ENCODE measurements around the gene DPP7. TPM values are rescaled to one million over a fixed set of nuclear protein-coding genes. Genes with fewer than 3 reads are reported as not detected.

DPP7 gene
- total and polyA plus RNA-seq, 2 of the 8 experiments (the other 6 are each of a cell fraction or from before 2014, with no cell fraction given): 21.2 to 26.8 TPM

DNA sequence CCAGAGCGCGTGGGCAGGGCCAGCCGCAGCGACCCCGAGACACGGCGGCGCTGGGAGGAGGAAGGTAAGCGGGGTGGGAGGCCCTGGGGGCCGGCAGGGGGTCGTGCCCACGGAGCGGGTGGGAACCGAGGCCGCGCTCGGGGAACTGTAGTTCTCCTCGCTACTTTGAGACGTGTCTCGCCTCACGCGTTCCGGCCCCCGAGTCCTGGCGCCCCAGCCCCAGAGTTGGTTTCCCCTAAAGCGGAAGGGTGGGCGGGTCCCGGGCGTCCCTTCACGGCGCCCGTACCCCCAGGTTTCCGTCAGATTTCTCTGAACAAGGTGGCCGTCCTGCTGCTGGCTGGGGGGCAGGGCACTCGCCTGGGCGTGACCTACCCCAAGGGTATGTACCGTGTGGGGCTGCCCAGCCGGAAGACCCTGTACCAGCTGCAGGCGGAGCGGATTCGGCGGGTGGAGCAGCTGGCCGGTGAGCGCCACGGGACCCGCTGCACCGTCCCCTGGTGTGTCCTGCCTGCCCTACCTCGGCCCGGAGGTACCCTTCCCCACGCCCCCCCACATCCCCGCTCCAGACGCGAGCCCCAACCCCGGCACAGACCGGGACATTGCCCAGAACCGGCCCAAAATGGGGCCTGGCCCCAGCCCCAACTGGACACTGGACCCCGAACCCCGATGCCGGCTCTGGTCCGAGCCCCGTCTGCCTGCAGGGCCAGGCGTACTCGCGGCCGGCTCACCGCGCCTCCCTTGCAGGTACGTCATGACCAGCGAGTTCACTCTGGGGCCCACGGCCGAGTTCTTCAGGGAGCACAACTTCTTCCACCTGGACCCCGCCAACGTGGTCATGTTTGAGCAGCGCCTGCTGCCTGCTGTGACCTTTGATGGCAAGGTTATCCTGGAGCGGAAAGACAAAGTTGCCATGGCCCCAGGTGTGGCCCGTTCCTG is 36.5 kb downstream of the DPP7 start:
- no peaks in the 10 kb centered on the region for H3K79me2 ChIP-seq (ENCODE audit: control insufficient read depth in 1 of 2, insufficient read depth in 2 of 2, low read length in 2 of 2)
- no peaks in the 10 kb centered on the region; a peak in 1 of 8 replicates for H3K36me3 ChIP-seq (ENCODE audit: control insufficient read depth in 2 of 4, insufficient read depth in 4 of 4, low read length in 3 of 4)
- POLR2A ChIA-PET (ENCODE audit: partially characterized antibody): interaction anchor here (1.1 to 1.4 kb wide), 2 partner anchors 9 kb away, joined by 4 to 7 read pairs; partner anchors contain the start of gene MAN1B1
- peak overlapping the region; percentile 33 to 57 (median 42) for H3K4me3 ChIP-seq (ENCODE audit: extremely low read depth in 1 of 4, insufficient read depth in 2 of 4, low read depth in 3 of 4, low read length in 4 of 4)
- FAIRE-seq (no peak), DNase-seq (ENCODE audit: low read depth in 1 of 2, low spot score in 2 of 2) (no peak)
- no peak overlapping the region for H3K23ac ChIP-seq (ENCODE audit: insufficient read length)
- no peak overlapping the region for H2BK5ac ChIP-seq (ENCODE audit: low read depth, low read length)
- no peak overlapping the region; the same call in 1 of the 2 replicates for H3K18ac ChIP-seq (ENCODE audit: extremely low read depth, low read length)
- peaks cover 0 to 20% (median 12%) of the 10 kb centered on the region in 4 experiments; a peak in 6 of 7 replicates for H3K4me1 ChIP-seq (replicated peaks in 1 of 4; ENCODE audit: control insufficient read depth in 3 of 4, insufficient read depth in 4 of 4, low read length in 3 of 4)
- H3K14ac ChIP-seq (ENCODE audit: insufficient read length): no peak overlapping the region
- TF ChIP-seq EZH2 (IDR thresholded peaks at IDR 0.05; ENCODE audit: low read depth, low read length, severe bottlenecking): peak; percentile 90
- TF ChIP-seq TAF7 (optimal IDR thresholded peaks at IDR 0.05; ENCODE audit: borderline replicate concordance, low read depth, low read length): no peak
- no peak for TF ChIP-seq HDAC2 (IDR thresholded peaks at IDR 0.05; ENCODE audit: borderline replicate concordance in 1 of 2, low read depth in 2 of 2, low read length in 2 of 2)
- peak; percentile 87 for TF ChIP-seq SUZ12 (IDR thresholded peaks at IDR 0.05; ENCODE audit: low read length)
- no peak for TF ChIP-seq TAF1 (IDR thresholded peaks at IDR 0.05; ENCODE audit: low read depth, low read length)
- TF ChIP-seq RNF2 (IDR thresholded peaks at IDR 0.05; ENCODE audit: borderline replicate concordance, low read depth, low read length, missing control alignments, poor library complexity, severe bottlenecking): peak; percentile 51
- no peak for TF ChIP-seq RFX5 (IDR thresholded peaks at IDR 0.05; ENCODE audit: borderline replicate concordance, low read depth, low read length)
- no peaks in the 10 kb centered on the region for H3K9me3 ChIP-seq (ENCODE audit: insufficient read depth in 2 of 2, low read depth in 1 of 2, low read length in 1 of 2)
- CTCF ChIA-PET (ENCODE audit: partially characterized antibody): interaction anchor here (2.3 to 4.6 kb wide), 3 partner anchors 9 to 49 kb away, joined by 10 to 27 read pairs (median 19); partner anchors contain the start of genes ABCA2 and NPDC1
- peak overlapping the region; percentile 11; the same call in 1 of the 2 replicates for H4K8ac ChIP-seq (ENCODE audit: extremely low read depth, insufficient read depth, low read length)
- H3K27ac ChIP-seq (ENCODE audit: low read depth, low read length): no peak overlapping the region
- peaks cover 13% of the 10 kb centered on the region; the same call in 1 of the 2 replicates for H3K23me2 ChIP-seq (ENCODE audit: low read depth, low read length)
- H2AFZ ChIP-seq (ENCODE audit: low read length): no peak overlapping the region; the same call in 1 of the 2 replicates
- no peaks in the 10 kb centered on the region for H3K79me1 ChIP-seq (ENCODE audit: low read depth, low read length)
- peaks cover 20 to 52% (median 34%) of the 10 kb centered on the region in 4 experiments for H3K27me3 ChIP-seq (replicated peaks in 1 of 4; ENCODE audit: control insufficient read depth in 3 of 4, extremely low read depth in 1 of 4, insufficient read depth in 3 of 4, low read length in 3 of 4)
- no peak overlapping the region for H2BK20ac ChIP-seq (ENCODE audit: low read length)
- H4K91ac ChIP-seq (replicated peaks; ENCODE audit: insufficient read length, low read length): no peak overlapping the region
- peak overlapping the region; percentile 97 to 99 for H3K4me2 ChIP-seq (ENCODE audit: insufficient read depth in 1 of 2, low read depth in 2 of 2, low read length in 2 of 2)
- no peak overlapping the region for H3K56ac ChIP-seq (replicated peaks; ENCODE audit: insufficient read length, low read depth, low read length)
- WGBS, 2 experiments (ENCODE audit: extremely low coverage in 1 of 2, insufficient coverage in 1 of 2, insufficient read length in 1 of 2, insufficient replicate concordance in 2 of 2, low coverage in 1 of 2, low lambda C conversion rate in 2 of 2, missing lambda C conversion rate in 1 of 2): 12% methylated on average over 37 of the region's 76 CpGs; no CpG with 5 or more reads in 1 of the 2 experiments
- no peak overlapping the region for H2AK5ac ChIP-seq (ENCODE audit: low read depth, low read length)
- H3K9ac ChIP-seq (replicated peaks in 1 of 4; ENCODE audit: extremely low read depth in 1 of 4, low read depth in 3 of 4, low read length in 3 of 4): no peak overlapping the region
- no peak overlapping the region for H2BK120ac ChIP-seq (replicated peaks; ENCODE audit: low read depth, low read length)
- H2BK15ac ChIP-seq (ENCODE audit: low read length): peak overlapping the region; percentile 72; the same call in 1 of the 2 replicates
- H3K4ac ChIP-seq (replicated peaks; ENCODE audit: insufficient read length, low read depth, low read length): no peak overlapping the region
- peaks cover 0 to 7% of the 10 kb centered on the region in 2 experiments for H4K20me1 ChIP-seq (replicated peaks in 1 of 2; ENCODE audit: control insufficient read depth in 1 of 2, insufficient read depth in 2 of 2, low read length in 2 of 2)
- H4K5ac ChIP-seq (ENCODE audit: insufficient read length, low read depth, low read length): no peak overlapping the region
- H2BK12ac ChIP-seq (ENCODE audit: low read depth, low read length): no peak overlapping the region
